ENCODE results near the gene FYTTD1. TPM values are rescaled to one million over a fixed set of nuclear protein-coding genes. Genes with fewer than 3 reads are reported as not detected.
A peak's percentile ranks its signal among the peaks of the same experiment; 100 is the strongest.

FYTTD1 gene
- total and polyA plus RNA-seq, 7 experiments from 2014 or later, result 45.6 to 102 (median 60.0) TPM

DNA sequence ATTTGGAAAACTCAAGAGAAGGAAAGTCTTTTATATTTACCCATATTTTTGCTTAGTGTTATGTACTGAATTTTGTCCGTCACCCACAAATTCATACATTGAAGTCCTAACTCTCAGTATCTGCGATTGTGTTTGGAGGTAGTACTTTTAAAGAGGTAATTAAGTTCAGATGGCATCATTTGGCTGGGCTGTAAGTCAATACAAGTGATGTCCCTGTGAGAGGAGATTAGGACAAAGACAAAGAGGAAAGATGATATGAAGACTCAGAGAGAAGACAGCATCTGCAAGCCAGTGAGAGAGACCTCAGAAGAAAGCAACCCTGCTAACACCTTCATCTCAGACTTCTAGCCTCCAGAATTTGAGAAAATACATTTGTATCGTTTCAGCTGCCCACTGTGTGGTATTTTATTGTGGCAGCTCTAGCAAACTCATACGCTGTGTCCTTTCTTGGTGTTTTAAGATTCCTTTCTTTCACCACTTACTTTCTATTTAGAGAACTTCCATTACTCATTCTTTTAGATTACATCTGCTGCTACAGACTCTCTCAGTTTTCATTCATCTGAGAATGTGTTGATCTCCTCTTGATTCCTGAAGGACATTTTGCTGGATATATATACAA is 58.4 kb downstream of the FYTTD1 start:
- no peak for DNase-seq
- peaks cover 0 to 4% of the 10 kb centered on the region in 2 donors for H3K4me1 ChIP-seq (ENCODE audit: control insufficient read depth in 2 of 2, insufficient read depth in 2 of 2, low read length in 2 of 2)
- H3K9me3 ChIP-seq (ENCODE audit: control insufficient read depth in 2 of 3, low read length in 3 of 3), result no peaks in the 10 kb centered on the region
- POLR2A ChIA-PET, result interaction anchor here (0.7 kb wide), 1 partner anchor 39 kb away, joined by 3 read pairs; no protein-coding TSS in a partner anchor
- Mint-ChIP-seq H3K9me3 (no peaks in the 10 kb centered on the region), H3K4me1 (peaks cover 15 to 50% (median 43%) of the 10 kb centered on the region in 7 donors), H3K4me3 (peak overlapping the region in 1 of 10 donors; percentile 22), H3K27ac (peak overlapping the region in 5 of 9 donors; percentile 3 to 72 (median 21)), H3K36me3 (peaks cover 0 to 9% (median 8%) of the 10 kb centered on the region in 5 donors), H3K27me3 (no peaks in the 10 kb centered on the region)
- no peak for ATAC-seq
- CTCF ChIA-PET, result no interaction called here
- intact Hi-C loops (cut with micrococcal nuclease), result no loop called here
- H3K4me3 ChIP-seq (ENCODE audit: low read length), result no peak overlapping the region
- H3K27ac ChIP-seq (ENCODE audit: low read depth, low read length), result no peak overlapping the region
- H3K36me3 ChIP-seq (ENCODE audit: control insufficient read depth in 2 of 3, insufficient read depth in 3 of 3, low read length in 3 of 3), result no peaks in the 10 kb centered on the region
- H3K27me3 ChIP-seq (ENCODE audit: control insufficient read depth in 2 of 2, insufficient read depth in 2 of 2, low read length in 2 of 2), result no peaks in the 10 kb centered on the region

- no peaks in the 10 kb centered on the region for H3K27me3 Mint-ChIP-seq
Observed at GRCh38 chr3:197809356-197810020, 59.8 kb downstream of the FYTTD1 start.

GRCh38 chr3:197810901-197811300 is 61.2 kb downstream of the FYTTD1 start:
- intact Hi-C loops (cut with micrococcal nuclease), result no loop called here
- DNase-seq (no peak), ATAC-seq (no peak)
- ChIA-PET CTCF (no interaction called here), POLR2A (no interaction called here)
- Mint-ChIP-seq H3K4me3 (no peak overlapping the region), H3K9me3 (peaks cover 0 to 2% (median 0%) of the 10 kb centered on the region in 11 donors), H3K36me3 (peaks cover 0 to 15% (median 13%) of the 10 kb centered on the region in 5 donors), H3K27ac (no peak overlapping the region), H3K27me3 (no peaks in the 10 kb centered on the region), H3K4me1 (peaks cover 18 to 58% (median 52%) of the 10 kb centered on the region in 7 donors)
- Histone ChIP-seq H3K9me3 (ENCODE audit: control insufficient read depth in 2 of 3, low read length in 3 of 3) (no peaks in the 10 kb centered on the region), H3K4me3 (ENCODE audit: low read length) (no peak overlapping the region), H3K4me1 (ENCODE audit: control insufficient read depth in 2 of 2, insufficient read depth in 2 of 2, low read length in 2 of 2) (no peaks in the 10 kb centered on the region), H3K36me3 (ENCODE audit: control insufficient read depth in 2 of 3, insufficient read depth in 3 of 3, low read length in 3 of 3) (peaks cover 0 to 3% (median 0%) of the 10 kb centered on the region in 3 experiments), H3K27ac (ENCODE audit: low read depth, low read length) (no peak overlapping the region), H3K27me3 (ENCODE audit: control insufficient read depth in 2 of 2, insufficient read depth in 2 of 2, low read length in 2 of 2) (no peaks in the 10 kb centered on the region)

More at GRCh38 chr3:197809356-197810020, 59.8 kb downstream of the FYTTD1 start:
- H3K4me1 ChIP-seq (ENCODE audit: control insufficient read depth in 2 of 2, insufficient read depth in 2 of 2, low read length in 2 of 2), result peaks cover 0 to 1% of the 10 kb centered on the region in 2 donors
- ChIA-PET CTCF (no interaction called here), POLR2A (interaction anchor here (0.6 to 0.7 kb wide), 2 partner anchors 16 to 17 kb away, joined by 4 read pairs; no protein-coding TSS in a partner anchor)
- no peak overlapping the region for H3K27ac ChIP-seq (ENCODE audit: low read depth, low read length)
- Mint-ChIP-seq H3K9me3 (peaks cover 0 to 2% (median 0%) of the 10 kb centered on the region in 11 donors), H3K4me3 (peak overlapping the region in 2 of 10 donors; percentile 2 to 48), H3K27ac (peak overlapping the region in 8 of 9 donors; percentile 0 to 73 (median 42)), H3K36me3 (peaks cover 0 to 15% (median 13%) of the 10 kb centered on the region in 5 donors), H3K4me1 (peaks cover 15 to 54% (median 48%) of the 10 kb centered on the region in 7 donors)
- no peaks in the 10 kb centered on the region for H3K36me3 ChIP-seq (ENCODE audit: control insufficient read depth in 2 of 3, insufficient read depth in 3 of 3, low read length in 3 of 3)
- no peak for ATAC-seq
- no peak for DNase-seq
- H3K27me3 ChIP-seq (ENCODE audit: control insufficient read depth in 2 of 2, insufficient read depth in 2 of 2, low read length in 2 of 2), result no peaks in the 10 kb centered on the region
- intact Hi-C loops (cut with micrococcal nuclease), result no loop called here
- H3K9me3 ChIP-seq (ENCODE audit: control insufficient read depth in 2 of 3, low read length in 3 of 3), result no peaks in the 10 kb centered on the region
- no peak overlapping the region for H3K4me3 ChIP-seq (ENCODE audit: low read length)

GRCh38 chr3:197811343-197811742 is 61.7 kb downstream of the FYTTD1 start:
- POLR2A ChIA-PET, result no interaction called here

DNA sequence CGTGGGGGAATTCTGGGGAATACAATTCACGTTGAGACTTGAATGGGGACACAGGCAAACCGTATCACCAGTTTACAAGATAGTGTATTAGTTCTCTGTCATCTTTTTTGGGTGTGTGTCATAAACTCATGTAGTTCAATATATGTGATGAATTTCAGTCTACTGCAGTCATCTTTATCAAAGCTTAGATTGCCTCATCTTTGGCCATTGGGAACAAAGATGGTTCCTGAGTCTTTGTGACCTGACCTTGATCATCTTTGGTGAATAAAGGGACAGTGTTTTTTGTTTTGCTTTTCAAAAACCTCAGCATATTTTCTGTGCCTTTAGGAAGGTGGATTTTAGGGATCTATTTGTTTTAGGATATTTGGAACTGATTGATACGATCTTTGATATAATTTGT is 64.7 kb downstream of the FYTTD1 start:
- H3K27me3 ChIP-seq (ENCODE audit: control insufficient read depth in 2 of 2, insufficient read depth in 2 of 2, low read length in 2 of 2), result no peaks in the 10 kb centered on the region
- no peaks in the 10 kb centered on the region for H3K4me1 ChIP-seq (ENCODE audit: control insufficient read depth in 2 of 2, insufficient read depth in 2 of 2, low read length in 2 of 2)
- CTCF ChIA-PET, result interaction anchor here (0.6 kb wide), 1 partner anchor 12 kb away, joined by 3 read pairs; no protein-coding TSS in a partner anchor
- peaks cover 0 to 3% (median 0%) of the 10 kb centered on the region in 3 experiments for H3K36me3 ChIP-seq (ENCODE audit: control insufficient read depth in 2 of 3, insufficient read depth in 3 of 3, low read length in 3 of 3)
- POLR2A ChIA-PET, result no interaction called here
- no peak overlapping the region for H3K27ac ChIP-seq (ENCODE audit: low read depth, low read length)
- Mint-ChIP-seq H3K4me1 (peaks cover 10 to 36% (median 30%) of the 10 kb centered on the region in 7 donors), H3K4me3 (no peak overlapping the region), H3K36me3 (peaks cover 0 to 11% (median 8%) of the 10 kb centered on the region in 5 donors), H3K27ac (peak overlapping the region in 1 of 9 donors; percentile 48), H3K27me3 (no peaks in the 10 kb centered on the region), H3K9me3 (peaks cover 0 to 2% (median 0%) of the 10 kb centered on the region in 11 donors)
- intact Hi-C loops (cut with micrococcal nuclease), result loop anchor here in 1 of 2 donors (2.0 kb wide), 1 partner anchor 16 kb away; no protein-coding TSS in a partner anchor
- no peak for DNase-seq
- no peaks in the 10 kb centered on the region for H3K9me3 ChIP-seq (ENCODE audit: control insufficient read depth in 2 of 3, low read length in 3 of 3)
- no peak overlapping the region for H3K4me3 ChIP-seq (ENCODE audit: low read length)
- no peak for ATAC-seq

More at GRCh38 chr3:197811343-197811742, 61.7 kb downstream of the FYTTD1 start:
- Histone ChIP-seq H3K9me3 (ENCODE audit: control insufficient read depth in 2 of 3, low read length in 3 of 3) (no peaks in the 10 kb centered on the region), H3K36me3 (ENCODE audit: control insufficient read depth in 2 of 3, insufficient read depth in 3 of 3, low read length in 3 of 3) (peaks cover 0 to 3% (median 0%) of the 10 kb centered on the region in 3 experiments), H3K4me3 (ENCODE audit: low read length) (no peak overlapping the region), H3K4me1 (ENCODE audit: control insufficient read depth in 2 of 2, insufficient read depth in 2 of 2, low read length in 2 of 2) (no peaks in the 10 kb centered on the region), H3K27ac (ENCODE audit: low read depth, low read length) (no peak overlapping the region), H3K27me3 (ENCODE audit: control insufficient read depth in 2 of 2, insufficient read depth in 2 of 2, low read length in 2 of 2) (no peaks in the 10 kb centered on the region)
- Mint-ChIP-seq H3K4me3 (no peak overlapping the region), H3K36me3 (peaks cover 0 to 14% (median 9%) of the 10 kb centered on the region in 5 donors), H3K9me3 (peaks cover 0 to 2% (median 0%) of the 10 kb centered on the region in 11 donors), H3K27me3 (no peaks in the 10 kb centered on the region), H3K27ac (peak overlapping the region in 2 of 9 donors; percentile 2 to 28), H3K4me1 (peaks cover 18 to 58% (median 52%) of the 10 kb centered on the region in 7 donors)
- DNase-seq (no peak), ATAC-seq (no peak)
- intact Hi-C loops (cut with micrococcal nuclease), result no loop called here
- CTCF ChIA-PET, result no interaction called here

DNA sequence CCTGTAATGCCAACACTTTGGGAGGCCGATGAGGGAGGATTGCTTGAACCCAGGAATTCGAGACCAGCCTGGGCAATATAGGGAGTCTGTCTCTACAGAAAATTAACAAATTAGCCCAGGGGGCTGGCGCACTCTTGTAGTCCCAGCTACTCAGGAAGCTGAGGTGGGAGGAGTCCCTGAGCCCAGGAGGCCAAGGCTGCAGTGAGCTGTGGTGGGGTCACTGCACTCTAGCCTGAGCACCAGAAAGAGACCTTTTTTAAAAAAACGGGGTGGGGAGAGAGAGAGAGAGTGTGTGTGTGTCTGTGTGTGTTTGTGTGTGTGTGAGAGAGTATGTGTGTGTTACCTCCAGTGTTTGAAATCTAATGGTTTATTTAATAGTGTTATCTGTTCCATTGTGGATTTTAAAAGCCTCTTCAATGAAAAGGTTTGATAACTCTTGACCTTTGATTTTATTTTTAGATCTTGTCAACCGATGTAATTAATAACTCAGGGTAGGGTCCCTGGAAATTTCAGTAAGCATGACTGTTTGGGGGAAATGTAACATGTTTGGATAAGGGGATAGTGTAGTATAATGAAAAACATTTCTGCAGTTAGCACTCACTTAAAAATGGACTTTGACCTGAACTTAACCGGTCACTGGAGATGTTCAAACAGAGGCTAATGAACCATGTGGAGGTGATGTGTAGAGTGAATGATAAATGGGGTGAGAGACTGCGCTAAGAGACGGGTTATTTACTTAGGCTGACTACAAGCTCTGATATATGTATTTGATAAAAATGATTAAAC is 71.1 kb downstream of the FYTTD1 start:
- Histone ChIP-seq H3K27me3 (ENCODE audit: control insufficient read depth in 2 of 2, insufficient read depth in 2 of 2, low read length in 2 of 2) (no peaks in the 10 kb centered on the region), H3K4me3 (ENCODE audit: low read length) (no peak overlapping the region), H3K4me1 (ENCODE audit: control insufficient read depth in 2 of 2, insufficient read depth in 2 of 2, low read length in 2 of 2) (no peaks in the 10 kb centered on the region), H3K36me3 (ENCODE audit: control insufficient read depth in 2 of 3, insufficient read depth in 3 of 3, low read length in 3 of 3) (peaks cover 0 to 21% (median 0%) of the 10 kb centered on the region in 3 experiments), H3K9me3 (ENCODE audit: control insufficient read depth in 2 of 3, low read length in 3 of 3) (no peaks in the 10 kb centered on the region), H3K27ac (ENCODE audit: low read depth, low read length) (peak overlapping the region; percentile 2)
- intact Hi-C loops (cut with micrococcal nuclease), result no loop called here
- Mint-ChIP-seq H3K4me3 (no peak overlapping the region), H3K36me3 (peaks cover 0 to 30% (median 14%) of the 10 kb centered on the region in 5 donors), H3K9me3 (no peaks in the 10 kb centered on the region), H3K27me3 (no peaks in the 10 kb centered on the region), H3K27ac (peak overlapping the region in 5 of 9 donors; percentile 50 to 73 (median 63)), H3K4me1 (peaks cover 0 to 4% (median 0%) of the 10 kb centered on the region in 7 donors)
- no peak for DNase-seq
- ATAC-seq, result no peak
- ChIA-PET POLR2A (no interaction called here), CTCF (interaction anchor here (0.7 to 0.8 kb wide), 2 partner anchors 32 to 534 kb away, joined by 3 read pairs; no protein-coding TSS in a partner anchor)
